ENCODE results near the gene ACTN4.

GRCh38 chr19:38661996-38662395 lies 14.5 kb downstream of the ACTN4 start:
- TF ChIP-seq CTCF (IDR thresholded peaks at IDR 0.05), result no peak
- no peak for TF ChIP-seq POLR2A (IDR thresholded peaks at IDR 0.05)
- no peak for TF ChIP-seq EP300 (IDR thresholded peaks at IDR 0.05)
- TF ChIP-seq POLR2AphosphoS5 (IDR thresholded peaks at IDR 0.05), result peak; percentile 12 to 57 (median 55)
